Stromal cell of bone marrow (primary cell): ENCODE measurements around the gene MARVELD1.
"Not testable (repeated sequence)": the region's sequence is repeated elsewhere in the genome, so short reads cannot be mapped to it uniquely, and the experiment has no call there.

Experiments used
- DNase-seq: peaks from one replicate; pipeline ENCODE4 v3.0.0-alpha.2; 2012; ENCODE audit warnings: low read depth

MARVELD1 gene

GRCh38 chr10:97690133-97690532, 23.4 kb upstream of the MARVELD1 start:
- no peak for DNase-seq

GRCh38 chr10:97698072-97698655, 15.4 kb upstream of the MARVELD1 start:
- DNase-seq = not testable (repeated sequence)

DNA sequence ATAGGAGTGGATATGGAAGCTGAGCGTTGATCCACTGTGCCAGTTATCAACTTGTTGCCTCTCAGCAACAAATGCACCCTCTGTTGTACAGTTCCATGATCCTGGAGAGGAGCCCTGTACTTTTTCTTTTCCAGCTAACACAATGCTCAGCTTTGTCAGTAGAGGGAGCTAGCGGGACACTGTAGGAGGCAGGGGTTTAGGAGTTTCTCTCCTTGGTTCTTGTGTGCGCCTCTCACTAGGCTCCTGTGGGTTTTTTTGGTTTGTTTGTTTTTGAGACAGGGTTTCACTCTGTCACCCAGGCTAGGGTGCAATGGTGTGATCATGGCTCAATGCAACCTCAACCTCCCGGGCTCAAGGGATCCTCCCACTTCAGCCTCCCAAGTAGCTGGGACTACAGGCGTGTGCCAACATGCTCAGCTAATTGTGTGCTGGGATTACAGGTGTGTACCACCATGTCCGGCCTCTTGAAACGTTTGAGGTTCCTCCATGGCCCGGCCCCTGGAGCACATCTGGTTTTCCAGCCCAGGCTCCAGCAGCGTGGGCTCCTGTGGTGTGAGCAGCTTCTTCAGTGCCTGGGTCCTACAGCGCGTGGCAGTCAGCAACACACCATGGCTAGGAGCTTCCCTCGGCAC, 12.0 kb upstream of the MARVELD1 start:
- peak; percentile 76 for DNase-seq

- DNase-seq = no peak
These were observed 10.0 kb upstream of the MARVELD1 start for GRCh38 chr10:97703398-97704067.

- DNase-seq = no peak
These were observed 9.2 kb upstream of the MARVELD1 start for GRCh38 chr10:97704341-97704740.

- no peak for DNase-seq
These were observed 8.4 kb upstream of the MARVELD1 start for GRCh38 chr10:97705006-97705670.

DNA sequence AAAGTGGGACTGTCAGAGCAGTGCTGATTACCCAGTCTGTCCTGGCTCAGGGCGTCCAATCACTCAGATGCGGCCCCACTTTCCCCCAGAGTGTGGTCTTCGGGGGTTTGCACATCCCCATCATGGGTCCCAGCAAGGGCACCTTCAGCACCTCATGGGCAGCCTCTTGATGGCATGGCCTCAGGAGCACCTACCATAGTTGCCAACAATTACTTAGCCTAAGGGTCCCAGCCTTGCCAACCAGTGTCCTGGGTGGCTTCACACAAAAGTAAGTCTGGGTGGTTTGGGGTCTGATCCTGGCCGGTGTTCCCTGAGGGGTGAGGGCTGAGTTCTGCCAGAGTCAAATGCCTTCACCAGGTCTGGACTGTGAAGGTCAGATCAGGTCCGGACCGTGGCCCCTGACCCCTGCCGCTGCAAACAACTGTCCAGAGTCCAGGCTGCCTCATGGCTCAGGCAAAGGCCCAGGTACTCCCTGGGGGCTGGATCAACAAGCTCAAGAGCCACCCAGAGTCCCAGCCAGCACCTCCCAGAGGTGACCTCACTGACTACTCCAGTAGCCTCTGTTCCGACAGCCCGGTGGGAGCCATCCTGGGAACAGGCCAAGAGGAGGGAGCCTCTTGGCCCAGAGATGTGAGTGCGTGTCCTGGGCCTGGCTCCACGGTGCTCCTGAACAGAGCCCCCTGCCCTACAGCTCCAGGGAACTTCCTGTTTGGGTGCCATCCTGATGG, 6.2 kb upstream of the MARVELD1 start:
- DNase-seq = no peak

DNA sequence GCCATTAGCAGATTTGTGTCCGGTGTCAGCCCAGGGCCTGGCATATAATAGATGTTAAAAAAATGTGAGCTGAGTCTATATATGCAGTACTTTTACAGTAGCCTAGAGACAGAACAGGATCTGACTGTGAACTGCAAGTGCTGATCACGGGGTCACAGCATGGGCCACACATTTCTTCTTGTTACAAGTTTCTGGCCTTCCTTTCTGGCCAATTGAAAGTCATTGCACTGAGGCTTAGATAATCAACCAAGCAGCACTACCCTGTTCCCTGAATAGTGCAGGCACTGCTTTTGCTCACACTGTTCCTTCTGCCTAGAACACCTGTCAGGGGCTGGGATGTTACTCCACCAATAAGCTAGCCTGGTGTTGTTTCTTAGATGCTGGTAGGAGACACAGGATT, 5.4 kb upstream of the MARVELD1 start:
- DNase-seq = no peak

DNA sequence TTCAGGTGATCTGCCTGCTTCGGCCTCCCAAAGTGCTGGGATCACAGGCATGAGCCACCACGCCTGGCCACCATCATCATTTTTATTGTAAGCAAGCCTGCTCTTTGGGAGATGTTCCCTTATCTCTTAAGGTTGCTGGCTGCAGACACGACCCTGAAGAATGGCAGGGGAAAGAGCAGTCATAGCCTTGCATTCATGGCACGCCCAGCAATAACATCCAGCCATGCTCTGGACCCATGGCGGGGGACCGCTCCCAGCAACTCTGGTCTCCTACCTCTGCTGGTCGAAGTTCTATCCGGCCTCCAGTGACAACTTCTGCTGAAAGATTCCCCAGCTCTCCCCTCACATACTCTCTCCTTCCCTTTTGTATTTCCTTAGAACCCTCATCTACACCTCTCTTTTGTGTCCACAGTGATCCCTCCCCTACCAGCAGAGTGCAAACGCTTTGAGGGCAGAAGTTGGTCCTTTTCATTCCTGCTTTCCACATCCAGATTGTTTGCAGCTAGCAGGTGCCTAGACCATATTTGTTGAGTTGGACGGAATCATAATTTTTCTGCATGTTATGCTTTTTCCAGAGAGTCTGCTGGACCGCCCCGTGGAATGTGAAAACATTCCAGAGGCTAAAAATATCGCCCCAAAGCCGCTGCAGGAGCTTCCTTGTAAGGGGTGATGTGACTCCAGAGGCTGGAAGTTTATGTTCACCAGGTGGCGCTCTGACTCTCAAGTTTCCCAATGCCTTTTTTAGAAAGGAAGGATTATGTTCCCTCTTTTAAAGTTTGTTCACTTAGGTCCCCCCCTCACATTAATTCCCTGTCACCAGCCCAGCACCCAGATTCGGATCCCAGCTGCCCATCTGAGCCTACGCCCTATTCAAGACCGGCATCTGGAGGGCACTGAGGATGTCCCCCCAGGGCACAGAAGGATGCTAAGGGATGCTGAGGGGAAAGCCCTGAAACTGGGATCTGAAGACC, 4.3 kb upstream of the MARVELD1 start:
- DNase-seq = peak; percentile 85

GRCh38 chr10:97711640-97712572, 1.6 kb upstream of the MARVELD1 start:
- no peak for DNase-seq

GRCh38 chr10:97713826-97714400, 383 bp downstream of the MARVELD1 start:
- peak; percentile 63 for DNase-seq

DNA sequence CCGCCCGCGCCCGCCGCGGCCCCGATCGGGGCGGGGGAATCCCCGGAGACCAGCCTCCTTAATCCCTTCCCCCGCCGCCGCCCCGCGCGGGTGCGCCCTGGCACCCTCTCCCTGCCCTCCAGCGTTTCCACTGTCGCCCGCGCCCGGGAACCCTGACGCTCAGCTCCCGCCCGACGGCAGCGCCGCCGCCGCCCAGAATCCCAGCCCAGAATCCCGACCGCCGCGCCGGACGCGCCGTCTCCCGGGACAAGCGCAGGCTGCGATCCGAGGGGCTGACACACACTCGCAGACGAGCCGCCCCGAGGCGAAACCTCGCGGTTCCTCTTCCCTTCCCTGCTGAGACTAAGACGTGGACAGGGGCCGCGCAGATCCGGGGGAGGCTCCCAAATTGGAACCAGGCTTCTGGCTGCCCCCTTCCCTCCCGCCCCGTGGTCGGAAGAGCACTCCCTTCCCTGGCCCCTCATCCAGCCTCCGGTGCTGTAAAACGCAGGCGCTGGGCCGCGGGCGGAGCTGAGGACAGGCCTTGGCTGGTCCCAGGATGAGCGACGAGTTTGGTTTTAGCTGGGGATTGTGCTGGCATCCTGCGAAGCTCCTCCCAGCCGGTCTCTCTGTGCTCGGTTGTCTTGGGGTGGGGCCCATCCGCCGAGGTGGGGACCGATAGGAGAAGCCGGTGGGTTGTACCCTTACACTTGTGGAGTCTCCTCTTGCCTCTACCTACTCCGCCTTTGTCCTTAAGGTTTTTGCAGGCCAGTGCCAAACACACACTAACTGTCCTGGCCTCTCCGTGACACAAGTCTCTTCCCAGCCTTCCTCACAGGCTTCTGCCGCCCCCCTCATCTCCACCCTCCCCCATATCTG, 1.1 kb downstream of the MARVELD1 start:
- DNase-seq = peak; percentile 62

DNA sequence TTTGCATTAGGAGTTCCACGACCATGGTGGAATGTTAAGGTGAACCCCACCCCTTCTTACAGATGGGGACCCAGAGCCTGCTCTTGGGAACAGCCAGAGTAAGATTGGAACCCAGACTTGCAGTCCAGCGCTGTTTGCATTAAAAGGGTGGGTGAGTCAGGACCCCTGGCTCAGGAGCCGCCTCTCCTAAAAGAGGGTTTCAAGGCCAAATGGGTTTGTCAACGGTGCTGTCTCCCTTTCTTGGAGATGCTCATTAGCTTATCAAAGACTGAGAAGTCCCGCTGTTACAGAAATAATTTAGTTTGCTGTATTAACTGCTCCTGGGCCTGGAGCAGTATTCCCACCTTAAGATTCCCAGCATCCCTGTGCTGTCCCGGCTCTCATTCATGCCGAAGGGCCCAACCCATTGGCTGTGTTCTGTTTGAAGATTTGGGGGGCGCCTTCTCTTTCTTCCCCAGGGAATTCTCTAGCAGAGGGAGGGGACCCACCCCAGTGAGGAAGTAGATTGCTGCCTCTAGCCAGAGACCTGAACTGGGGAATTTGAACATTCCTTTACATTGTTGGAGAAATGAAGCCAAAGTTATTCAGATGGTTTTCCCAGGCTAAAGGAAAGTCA, 1.8 kb downstream of the MARVELD1 start:
- DNase-seq = no peak

- no peak for DNase-seq
These were observed 4.1 kb downstream of the MARVELD1 start for GRCh38 chr10:97717627-97718026.

GRCh38 chr10:97718178-97718577, 4.6 kb downstream of the MARVELD1 start:
- no peak for DNase-seq

DNA sequence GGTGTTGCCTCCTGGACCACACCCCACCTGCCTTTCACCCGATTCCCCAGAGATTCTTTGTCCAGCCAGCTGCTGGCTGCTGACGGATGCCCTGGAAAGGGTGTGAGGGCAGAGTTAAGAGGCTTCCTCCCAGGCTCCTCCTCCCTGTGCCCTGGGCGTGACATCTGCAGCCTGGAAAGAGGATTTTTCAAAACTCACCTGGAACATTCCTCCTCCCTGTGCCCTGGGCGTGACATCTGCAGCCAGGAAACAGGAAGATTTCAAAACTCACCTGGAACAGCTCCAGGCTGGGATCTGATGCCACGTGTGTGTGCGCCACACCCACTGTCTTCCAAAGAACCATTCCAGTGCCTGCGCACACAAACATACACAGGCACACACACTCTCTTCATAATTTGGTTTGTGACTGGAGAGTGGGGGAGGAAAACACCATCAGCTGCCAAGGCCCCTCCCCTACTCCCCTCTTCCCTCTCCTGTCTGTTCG, 5.2 kb downstream of the MARVELD1 start:
- no peak for DNase-seq

DNA sequence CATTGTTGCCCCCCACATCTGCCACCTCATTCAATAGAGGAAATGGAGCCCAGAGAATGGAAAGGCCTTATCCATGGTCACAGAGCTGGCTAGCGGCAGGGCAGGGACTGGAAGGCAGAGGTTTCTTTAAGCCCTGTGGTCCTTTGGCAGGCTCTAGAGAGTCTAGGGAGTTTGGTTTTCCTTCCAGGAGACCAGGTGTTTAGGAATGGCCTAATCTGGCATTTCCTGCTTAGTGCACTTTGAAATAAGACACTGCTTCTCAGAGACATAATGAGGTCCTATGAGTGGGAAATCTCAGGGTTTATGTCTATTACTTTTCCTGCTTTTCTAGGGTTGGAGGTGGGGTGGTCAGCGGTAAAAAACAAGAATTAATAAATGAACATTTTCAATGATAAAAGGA, 6.1 kb downstream of the MARVELD1 start:
- DNase-seq = no peak
